IMR-90 (cell line): ENCODE results near the gene TRHDE. TPM values are rescaled to one million over a fixed set of nuclear protein-coding genes. Genes with fewer than 3 reads are reported as not detected.

ENCODE experiments used
- ATAC-seq: fragments of 200-7000 bp; cut with Tn5 transposase; 2 replicates; pipeline ENCODE4 v1.9.1; 2020; ENCODE audit warnings: low read depth, mild to moderate bottlenecking, moderate library complexity
- BruUV-seq: library from RNA; stranded (reverse); fragments of 400-500 nt; replicated peaks from 2 replicates; lab custom pipeline; 2021; lab: Mats Ljungman, UMichigan
- CTCF ChIA-PET: fragments of 300-600 bp; formaldehyde crosslinking; extraction: SDS; loops from one replicate; lab custom pipeline; 2021; ENCODE audit warnings: antibody characterized with exemption; lab: Yijun Ruan, JAX
- POLR2A ChIA-PET: fragments of 300-600 bp; sonication (Branson Sonifier 250); formaldehyde crosslinking; loops from one replicate; lab custom pipeline; 2022; ENCODE audit warnings: antibody characterized with exemption; ENCODE audit not compliant: unreplicated experiment; lab: Charles Lee
- DNase-seq: peaks from one replicate; pipeline ENCODE4 v3.0.0; 2013
- H2AFZ ChIP-seq: replicated peaks from 2 replicates; pipeline ENCODE3; 2013; ENCODE audit warnings: low read length, mild to moderate bottlenecking; ENCODE audit not compliant: poor library complexity
- H2AK5ac ChIP-seq: 2 replicates; pipeline ENCODE4 v1.6.1; 2013; ENCODE audit warnings: low read depth, low read length, inconsistent platforms
- H2AK9ac ChIP-seq: replicated peaks from 2 replicates; pipeline ENCODE3; 2013; ENCODE audit warnings: mild to moderate bottlenecking, low read depth, low read length, moderate library complexity; ENCODE audit not compliant: poor library complexity
- H2BK120ac ChIP-seq: 2 replicates; pipeline ENCODE4 v1.6.1; 2013; ENCODE audit warnings: low read depth, low read length, inconsistent platforms
- H2BK15ac ChIP-seq: 3 replicates; pipeline ENCODE4 v1.6.1; 2013; ENCODE audit warnings: low read depth, low read length, inconsistent platforms
- H2BK20ac ChIP-seq: 2 replicates; pipeline ENCODE4 v1.6.1; 2013; ENCODE audit warnings: low read depth, mild to moderate bottlenecking, inconsistent platforms, low read length, moderate library complexity
- H2BK5ac ChIP-seq: 2 replicates; pipeline ENCODE4 v1.6.1; 2013; ENCODE audit warnings: mild to moderate bottlenecking, low read depth, low read length, inconsistent platforms; ENCODE audit not compliant: poor library complexity, severe bottlenecking
- H3K14ac ChIP-seq: replicated peaks from 2 replicates; pipeline ENCODE4 v1.6.1; 2013; ENCODE audit warnings: low read depth, low read length, inconsistent platforms
- H3K18ac ChIP-seq: 2 replicates; pipeline ENCODE4 v1.6.1; 2013; ENCODE audit warnings: low read depth, low read length, control low read depth
- H3K23ac ChIP-seq: 2 replicates; pipeline ENCODE4 v1.6.1; 2013; ENCODE audit warnings: low read depth, low read length, inconsistent platforms
- H3K27ac ChIP-seq: 2 replicates; pipeline ENCODE4 v1.5.1; 2013; ENCODE audit warnings: mild to moderate bottlenecking, control low read depth, low read length; ENCODE audit not compliant: insufficient read depth
- H3K27me3 ChIP-seq: 2 replicates; pipeline ENCODE4 v1.6.1; 2013; ENCODE audit warnings: low read length; ENCODE audit not compliant: control insufficient read depth, insufficient read depth
- H3K36me3 ChIP-seq: 2 replicates; pipeline ENCODE4 v1.6.1; 2013; ENCODE audit warnings: low read length, mixed read lengths; ENCODE audit not compliant: control insufficient read depth, insufficient read depth
- H3K4ac ChIP-seq: 2 replicates; pipeline ENCODE4 v1.6.1; 2013; ENCODE audit warnings: low read depth, low read length, inconsistent platforms
- H3K4me1 ChIP-seq: 2 replicates; pipeline ENCODE4 v1.6.1; 2013; ENCODE audit warnings: low read length, mixed read lengths; ENCODE audit not compliant: control insufficient read depth, insufficient read depth
- H3K4me2 ChIP-seq: 2 replicates; pipeline ENCODE4 v1.6.1; 2013; ENCODE audit warnings: low read depth, mild to moderate bottlenecking, control low read depth, low read length, moderate library complexity
- H3K4me3 ChIP-seq: 2 replicates; pipeline ENCODE4 v1.5.1; 2013; ENCODE audit warnings: low read depth, mild to moderate bottlenecking, control low read depth, low read length, moderate library complexity; ENCODE audit not compliant: insufficient read depth
- H3K56ac ChIP-seq: 2 replicates; pipeline ENCODE4 v1.6.1; 2013; ENCODE audit warnings: low read length, inconsistent platforms; ENCODE audit not compliant: insufficient read depth; ENCODE audit errors: extremely low read depth
- H3K79me1 ChIP-seq, 2 experiments: 2 replicates each; pipeline ENCODE4 v1.6.1; 2013; ENCODE audit warnings: low read length in 2 of 2, inconsistent platforms in 1 of 2, low read depth in 1 of 2
- H3K9ac ChIP-seq: 2 replicates; pipeline ENCODE4 v1.6.1; 2013; ENCODE audit warnings: low read depth, low read length, control low read depth
- H3K9me1 ChIP-seq: 2 replicates; pipeline ENCODE4 v1.6.1; 2013; ENCODE audit warnings: low read length, inconsistent platforms; ENCODE audit not compliant: insufficient read depth
- H3K9me3 ChIP-seq: 2 replicates; pipeline ENCODE4 v1.6.1; 2013; ENCODE audit warnings: low read length; ENCODE audit not compliant: control insufficient read depth, insufficient read depth
- H4K20me1 ChIP-seq: 2 replicates; pipeline ENCODE4 v1.6.1; 2013; ENCODE audit warnings: low read length, inconsistent platforms; ENCODE audit not compliant: insufficient read depth
- H4K5ac ChIP-seq: 2 replicates; pipeline ENCODE4 v1.6.1; 2013; ENCODE audit warnings: mild to moderate bottlenecking, low read depth, low read length, control low read depth
- H4K8ac ChIP-seq, 2 experiments: 2 replicates each; pipeline ENCODE4 v1.6.1; 2013; ENCODE audit warnings: low read depth in 2 of 2, low read length in 2 of 2, control low read depth in 1 of 2, inconsistent platforms in 1 of 2
- H4K91ac ChIP-seq: 2 replicates; pipeline ENCODE4 v1.6.1; 2013; ENCODE audit warnings: low read depth, low read length, inconsistent platforms; ENCODE audit not compliant: insufficient read depth
- BHLHE40 ChIP-seq: fragments of 150-350 bp; IDR thresholded peaks from 2 replicates; pipeline ENCODE4 v1.6.1; 2016; ENCODE audit warnings: mild to moderate bottlenecking, low read depth, low read length
- MAFK ChIP-seq: IDR thresholded peaks from 2 replicates; pipeline ENCODE4 v1.6.1; 2012; ENCODE audit warnings: low read depth, low read length, improper control_type of control experiment
- SMC3 ChIP-seq: fragments of 150-350 bp; IDR thresholded peaks from 2 replicates; pipeline ENCODE4 v1.6.1; 2016; ENCODE audit warnings: low read depth, mild to moderate bottlenecking, antibody characterized with exemption, low read length, moderate library complexity
- WGBS, 2 experiments: methylation state at CpG; one replicate each; pipeline versions ENCODE4 v1.1.5 to v1.1.7; 2013; ENCODE audit warnings: missing lambda C conversion rate in 2 of 2; ENCODE audit not compliant: insufficient read length in 1 of 2; ENCODE audit errors: extremely low coverage in 2 of 2; 5-methylcytosine and 5-hydroxymethylcytosine counted together
- dilution Hi-C: fragments of 300-500 bp; cut with HindIII; formaldehyde crosslinking; loops from one replicate; pipeline ENCODE4 v1.14.3; 2018; ENCODE audit warnings: low sequenced_read_pairs; ENCODE audit not compliant: unreplicated experiment
- in situ Hi-C: fragments of 300-500 bp; cut with MboI; formaldehyde crosslinking; loops from 3 replicates; pipeline ENCODE4 v1.14.3; 2019; ENCODE audit warnings: low sequenced_read_pairs, inconsistent platforms, mixed read lengths
- intact Hi-C: fragments of 100-400 bp; cut with micrococcal nuclease; formaldehyde crosslinking; loops from 2 replicates; pipeline ENCODE4 v1.10.0; 2022
- polyA plus RNA-seq, 3 experiments: library from polyadenylated mRNA; depleted of rRNA; stranded (reverse); fragments of >200 nt; gene quantifications; 2 replicates each; pipeline ENCODE4 v1.2.3, GENCODE V29; 2012; ENCODE audit warnings: low replicate concordance in 1 of 3
- total RNA-seq: library from RNA; depleted of rRNA; stranded (reverse); fragments of >200 nt; gene quantifications from 2 replicates; pipeline ENCODE4 v1.2.3, GENCODE V29; 2012

TRHDE gene
- total and polyA plus RNA-seq, 2 of the 4 experiments (the other 2 are of a cell fraction) = 33.7 to 65.1 TPM

GRCh38 chr12:72622556-72622955, 350.4 kb downstream of the TRHDE start:
- H2BK120ac ChIP-seq = no peak overlapping the region
- no peak overlapping the region for H3K14ac ChIP-seq
- H2BK20ac ChIP-seq = no peak overlapping the region
- 0 out of 2 replicates have a peak, but pooled peaks cover 2% of the 10 kb centered on the region for H3K4me1 ChIP-seq
- no peak overlapping the region for H2AK5ac ChIP-seq
- H2AK9ac ChIP-seq = no peak overlapping the region
- no peak overlapping the region for H2BK5ac ChIP-seq
- intact Hi-C loops = no loop called here
- CTCF ChIA-PET = no interaction called here
- H2AFZ ChIP-seq = no peak overlapping the region
- no peaks in the 10 kb centered on the region for H3K9me3 ChIP-seq
- no peak for TF ChIP-seq MAFK
- no peak for TF ChIP-seq BHLHE40
- no peak for TF ChIP-seq SMC3
- no TSS peak for BruUV-seq
- dilution Hi-C loops = no loop called here
- no peak overlapping the region for H3K56ac ChIP-seq
- ATAC-seq (no peak), DNase-seq (no peak)
- no peak overlapping the region for H2BK15ac ChIP-seq
- H4K91ac ChIP-seq = no peak overlapping the region
- no peak overlapping the region for H4K5ac ChIP-seq
- H3K27ac ChIP-seq = no peak overlapping the region
- WGBS, 2 experiments = 80% methylated on average over 1 of the region's 3 CpGs; no CpG with 5 or more reads in 1 of the 2 experiments
- no peak overlapping the region for H3K4me2 ChIP-seq
- no peak overlapping the region for H3K4me3 ChIP-seq
- H3K4ac ChIP-seq = no peak overlapping the region
- no peaks in the 10 kb centered on the region for H4K20me1 ChIP-seq
- no peaks in the 10 kb centered on the region; the same call in 1 of the 2 replicates for H3K36me3 ChIP-seq
- no peaks in the 10 kb centered on the region for H3K9me1 ChIP-seq
- H3K23ac ChIP-seq = no peak overlapping the region
- 0 out of 4 replicates have a peak, but pooled peaks cover 0 to 3% of the 10 kb centered on the region in 2 experiments for H3K79me1 ChIP-seq
- H4K8ac ChIP-seq = no peak overlapping the region
- H3K9ac ChIP-seq = no peak overlapping the region
- POLR2A ChIA-PET = no interaction called here
- H3K27me3 ChIP-seq = no peaks in the 10 kb centered on the region
- no peak overlapping the region for H3K18ac ChIP-seq
- in situ Hi-C loops = no loop called here
